ENCODE results near the gene PRDM12. TPM values are rescaled to one million over a fixed set of nuclear protein-coding genes. Genes with fewer than 3 reads are reported as not detected.
"Not testable (repeated sequence)": the region's sequence is repeated elsewhere in the genome, so short reads cannot be mapped to it uniquely, and the experiment has no call there.

Gene PRDM12
- total RNA-seq, 1 donor from 2014 or later: not detected

DNA sequence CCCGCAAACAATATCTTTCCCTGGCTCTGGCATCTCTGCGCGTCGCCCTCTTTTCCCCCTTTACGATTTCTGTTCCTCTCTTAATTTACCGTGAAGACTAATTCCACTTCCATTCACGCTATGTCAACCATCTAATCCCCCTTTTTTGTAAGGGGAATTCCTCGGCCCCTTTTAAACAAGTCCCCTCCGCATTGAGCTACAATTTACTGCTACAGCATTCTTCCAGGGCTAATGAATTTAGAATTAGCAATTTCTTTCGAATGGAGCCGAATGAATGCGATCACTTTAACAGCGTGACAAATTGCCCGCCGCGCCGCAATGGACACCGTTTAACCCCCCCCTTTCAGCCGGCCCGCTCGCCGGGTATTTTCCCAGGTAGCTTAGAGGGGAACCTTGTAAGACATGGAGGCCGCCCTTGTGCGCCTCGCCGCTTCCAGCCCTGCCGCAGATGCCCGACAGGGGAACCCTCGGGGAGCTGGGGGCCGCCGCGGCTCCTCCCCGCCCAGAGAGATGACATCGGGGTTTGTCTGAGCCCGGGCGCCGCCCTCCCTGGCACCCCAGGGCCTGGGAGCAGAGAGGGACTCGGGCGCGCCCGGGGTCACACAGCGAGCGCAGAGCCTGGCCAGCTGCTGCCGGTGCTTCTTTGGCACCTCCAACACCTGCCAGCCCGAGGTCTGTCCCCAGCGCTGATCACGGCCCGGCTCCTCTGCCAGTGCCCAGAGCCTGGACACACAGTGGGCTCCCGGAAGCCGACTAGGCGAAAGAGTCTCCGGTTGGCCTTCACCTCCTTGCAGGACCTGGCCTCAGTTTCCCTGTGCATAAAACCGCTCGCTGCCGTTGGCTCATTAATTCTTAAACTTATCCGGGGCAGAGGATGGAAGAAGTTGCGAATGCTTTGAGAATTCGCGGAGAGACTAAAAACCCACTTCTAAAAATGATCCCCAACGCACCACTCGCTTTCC, 1.3 kb downstream of the PRDM12 start:
- no peak for ATAC-seq

GRCh38 chr9:130666393-130667119, 2.2 kb downstream of the PRDM12 start:
- ATAC-seq: no peak

- ATAC-seq: no peak
These were observed 2.7 kb downstream of the PRDM12 start for GRCh38 chr9:130667120-130667435.

DNA sequence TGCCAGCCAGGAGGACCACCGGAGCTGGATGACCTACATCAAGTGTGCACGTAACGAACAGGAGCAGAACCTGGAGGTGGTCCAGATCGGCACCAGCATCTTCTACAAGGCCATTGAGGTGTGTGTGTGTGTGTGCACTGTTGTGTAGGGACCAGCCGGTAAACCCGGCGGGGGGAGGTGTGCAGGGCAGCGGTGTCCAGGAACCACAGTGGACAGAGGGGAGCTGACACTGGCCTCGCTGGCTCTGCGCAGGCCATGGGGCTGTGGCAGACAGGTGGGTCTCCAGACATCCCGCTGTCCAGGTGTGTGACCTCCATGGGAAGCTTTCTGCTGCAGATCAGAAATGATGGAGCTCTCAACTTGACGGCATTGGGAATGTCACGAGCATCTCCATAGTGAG, 3.8 kb downstream of the PRDM12 start:
- ATAC-seq: no peak

- no peak for ATAC-seq
These were observed 4.3 kb downstream of the PRDM12 start for GRCh38 chr9:130668659-130669058.

GRCh38 chr9:130669965-130670364, 5.6 kb downstream of the PRDM12 start:
- ATAC-seq: no peak

GRCh38 chr9:130670644-130671043, 6.2 kb downstream of the PRDM12 start:
- ATAC-seq: no peak

- ATAC-seq: no peak
These were observed 8.1 kb downstream of the PRDM12 start for GRCh38 chr9:130672466-130672865.

GRCh38 chr9:130672933-130673615, 8.7 kb downstream of the PRDM12 start:
- no peak for ATAC-seq

- ATAC-seq: peak; percentile 45
These were observed 11.0 kb downstream of the PRDM12 start for GRCh38 chr9:130675396-130675795.

GRCh38 chr9:130677252-130677651, 12.9 kb downstream of the PRDM12 start:
- ATAC-seq: no peak

DNA sequence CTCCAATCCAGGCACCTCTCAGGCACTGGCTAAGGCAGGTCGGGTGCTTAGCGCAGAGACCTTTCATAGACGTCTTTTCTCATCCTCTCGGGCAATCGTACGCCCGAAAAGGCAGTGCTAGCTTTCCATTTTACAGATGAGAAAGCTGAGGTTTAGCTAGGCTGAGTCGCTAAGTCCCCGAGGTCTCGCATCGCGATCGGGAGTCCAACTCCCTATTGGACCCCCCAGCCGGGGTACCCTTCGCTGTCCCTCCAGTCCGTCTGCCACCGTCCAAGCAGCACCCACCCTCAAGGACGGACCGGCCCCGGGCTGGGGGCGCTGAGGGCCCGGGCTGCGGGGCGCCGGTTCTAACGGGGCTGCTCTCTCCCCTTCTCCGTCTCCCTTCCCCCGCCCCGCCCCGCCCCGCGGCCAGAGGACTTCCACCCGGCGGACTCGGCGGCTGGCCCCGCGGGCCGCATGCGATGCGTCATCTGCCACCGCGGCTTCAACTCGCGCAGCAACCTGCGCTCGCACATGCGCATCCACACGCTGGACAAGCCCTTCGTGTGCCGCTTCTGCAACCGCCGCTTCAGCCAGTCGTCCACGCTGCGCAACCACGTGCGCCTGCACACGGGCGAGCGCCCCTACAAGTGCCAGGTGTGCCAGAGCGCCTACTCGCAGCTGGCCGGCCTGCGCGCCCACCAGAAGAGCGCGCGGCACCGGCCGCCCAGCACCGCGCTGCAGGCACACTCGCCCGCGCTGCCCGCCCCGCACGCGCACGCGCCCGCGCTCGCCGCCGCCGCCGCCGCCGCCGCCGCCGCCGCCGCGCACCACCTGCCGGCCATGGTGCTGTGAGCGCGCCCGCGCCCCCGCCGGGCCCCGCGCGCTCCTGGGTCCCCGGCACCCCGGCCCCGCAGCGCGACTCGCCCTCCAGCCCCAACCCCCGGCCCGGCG, 16.7 kb downstream of the PRDM12 start:
- peak; percentile 69 for ATAC-seq

GRCh38 chr9:130681769-130682420, 17.5 kb downstream of the PRDM12 start:
- peak; percentile 16 for ATAC-seq

DNA sequence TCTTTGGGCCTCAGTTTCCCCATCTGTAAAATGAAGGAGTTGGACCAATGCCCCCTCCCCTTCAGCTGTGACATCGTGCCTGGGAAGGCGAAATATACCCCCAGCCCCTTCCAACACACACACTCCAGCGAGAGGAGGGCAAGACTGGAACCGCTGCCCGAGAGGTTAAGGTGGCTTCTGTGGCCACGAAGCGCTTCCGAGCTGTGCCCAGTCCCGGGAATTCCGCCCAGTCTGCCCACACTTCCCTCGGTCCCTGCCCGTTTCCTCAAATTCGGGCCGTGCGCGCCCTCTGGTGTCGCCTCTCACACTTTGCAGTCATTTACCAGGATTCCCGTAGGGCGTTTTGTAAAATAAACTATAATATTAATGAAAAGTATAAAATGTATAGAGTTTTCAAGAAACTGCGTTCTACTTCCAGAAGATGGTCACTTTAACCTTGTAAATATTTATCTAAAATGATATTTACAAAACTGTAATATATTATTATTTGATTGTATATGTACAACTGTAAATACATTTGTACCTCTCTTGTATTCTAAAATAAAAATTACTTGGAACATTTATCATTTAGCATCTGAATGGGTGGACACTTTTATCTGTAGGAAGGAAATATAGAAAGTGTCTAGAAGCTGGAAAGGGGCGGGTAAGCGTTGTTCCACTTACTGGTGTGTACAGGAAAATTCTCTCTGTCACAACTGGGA, 18.2 kb downstream of the PRDM12 start:
- peak; percentile 67 for ATAC-seq

- no peak for ATAC-seq
These were observed 20.7 kb downstream of the PRDM12 start for GRCh38 chr9:130685104-130685503.

DNA sequence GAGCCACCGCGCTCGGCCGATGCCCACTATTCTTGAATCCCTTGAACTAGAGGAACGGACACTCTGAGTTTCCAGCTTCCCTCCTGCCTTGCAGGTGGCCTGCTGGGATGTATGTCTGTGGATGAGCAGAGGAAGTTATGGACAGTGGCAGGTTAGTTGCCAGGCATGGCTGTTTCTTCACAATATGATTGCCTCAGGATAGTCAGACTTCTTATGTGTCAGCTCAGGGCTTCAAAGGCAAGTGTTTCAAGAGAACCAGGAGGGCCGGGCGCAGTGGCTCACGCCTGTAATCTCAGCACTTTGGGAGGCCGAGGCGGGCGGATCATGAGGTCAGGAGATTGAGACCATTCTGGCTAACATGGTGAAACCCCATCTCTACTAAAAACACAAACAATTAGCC, 21.6 kb downstream of the PRDM12 start:
- ATAC-seq: not testable (repeated sequence)

DNA sequence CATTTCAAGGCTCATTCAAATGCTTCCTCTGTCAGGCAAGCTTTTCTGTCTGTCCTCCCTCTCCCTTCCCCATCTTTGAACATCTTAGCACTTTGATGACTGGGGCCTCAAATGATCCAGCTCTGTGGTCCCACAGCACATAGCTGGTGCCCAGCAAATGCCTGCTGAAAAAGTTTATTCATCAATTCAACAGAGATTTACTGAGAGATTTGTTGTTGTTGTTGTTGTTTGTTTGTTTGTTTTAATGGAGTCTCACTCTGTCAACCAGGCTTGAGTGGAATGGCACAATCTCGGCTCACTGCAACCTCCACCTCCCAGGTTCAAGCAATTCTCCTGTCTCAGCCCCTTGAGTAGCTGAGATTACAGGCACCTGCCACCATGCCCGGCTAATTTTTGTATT, 23.2 kb downstream of the PRDM12 start:
- no peak for ATAC-seq

GRCh38 chr9:130688072-130688471, 23.7 kb downstream of the PRDM12 start:
- ATAC-seq: no peak

GRCh38 chr9:130689572-130689936, 25.2 kb downstream of the PRDM12 start:
- no peak for ATAC-seq

DNA sequence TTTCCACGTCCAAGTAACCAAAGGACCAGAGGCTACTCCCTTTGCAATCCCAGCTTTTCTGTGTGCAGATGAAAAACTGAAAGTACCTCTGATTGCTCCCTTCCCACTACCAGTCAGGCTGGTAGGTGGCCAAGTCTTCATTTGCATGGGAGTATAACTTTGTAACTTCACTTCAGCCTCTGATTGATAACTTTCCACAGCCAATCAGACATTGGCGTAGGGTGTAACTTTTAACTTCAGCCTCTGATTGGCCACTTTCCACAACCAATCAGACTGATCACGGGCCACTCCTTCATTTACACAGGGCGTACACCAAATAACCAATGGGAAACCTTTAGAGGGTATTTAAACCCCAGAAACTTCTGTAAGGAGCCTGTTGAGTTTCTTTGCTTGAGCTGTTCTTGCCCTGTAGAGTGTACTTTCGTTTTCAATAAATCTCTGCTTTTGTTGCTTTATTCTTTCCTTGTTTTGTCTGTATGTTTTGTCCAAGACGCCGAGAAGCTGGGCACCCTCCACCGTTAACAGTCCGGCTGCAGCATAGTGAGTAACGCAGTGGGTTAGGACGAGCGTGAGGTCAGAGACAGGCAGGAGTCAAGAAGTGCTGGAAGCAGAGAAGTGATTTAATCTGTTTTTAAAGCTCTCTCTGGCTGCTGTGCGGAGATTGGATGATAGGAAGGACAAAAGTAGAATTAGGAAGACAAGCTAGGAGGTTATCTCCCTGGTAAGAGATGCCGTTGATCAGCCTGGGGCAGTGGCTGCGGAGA, 25.7 kb downstream of the PRDM12 start:
- ATAC-seq: peak; percentile 81

Data from esophagus mucosa (tissue), 1 donor.